Activated CD8-positive, alpha-beta memory T cell treated with anti-CD3 and anti-CD28 coated beads for 24 hours (primary cell): ENCODE data around the gene EPHA6.

Source experiments
- DNase-seq: peaks from one replicate; pipeline ENCODE4 v3.0.0-alpha.2; 2020

EPHA6 gene

GRCh38 chr3:97721446-97721845 lies 907.1 kb downstream of the EPHA6 start:
- DNase-seq, result no peak

GRCh38 chr3:97736928-97737327 lies 922.5 kb downstream of the EPHA6 start:
- DNase-seq, result no peak

- no peak for DNase-seq
Observed at GRCh38 chr3:97738761-97739160, 924.4 kb downstream of the EPHA6 start.

- no peak for DNase-seq
Observed at GRCh38 chr3:97742036-97742435, 927.6 kb downstream of the EPHA6 start.

GRCh38 chr3:97744289-97744688 lies 929.9 kb downstream of the EPHA6 start:
- no peak for DNase-seq

- no peak for DNase-seq
Observed at GRCh38 chr3:97763586-97764406, 949.4 kb downstream of the EPHA6 start.

GRCh38 chr3:97764407-97765238 lies 950.2 kb downstream of the EPHA6 start, which contains the start of gene ARL6:
ARL6 (plus strand) TSS chr3:97764758; CDS start chr3:97768108, 3,350 bp downstream.
- DNase-seq, result peak; percentile 90

GRCh38 chr3:97765336-97765735 lies 950.9 kb downstream of the EPHA6 start:
- no peak for DNase-seq

- DNase-seq, result no peak
Observed at GRCh38 chr3:97772926-97773325, 958.5 kb downstream of the EPHA6 start.

- DNase-seq, result no peak
Observed at GRCh38 chr3:97778152-97778551, 963.8 kb downstream of the EPHA6 start.

GRCh38 chr3:97793420-97794019 lies 979.1 kb downstream of the EPHA6 start:
- DNase-seq, result no peak

- DNase-seq, result no peak
Observed at GRCh38 chr3:97795951-97796350, 981.6 kb downstream of the EPHA6 start.
